ENCODE data around the gene NOP14. TPM values are rescaled to one million over a fixed set of nuclear protein-coding genes. Genes with fewer than 3 reads are reported as not detected.
"Not testable (repeated sequence)": the region's sequence is repeated elsewhere in the genome, so short reads cannot be mapped to it uniquely, and the experiment has no call there.

Gene NOP14
- polyA plus RNA-seq, 12 donors, result 17.2 to 32.7 (median 24.6) TPM; not detected in 1

GRCh38 chr4:2916696-2917095 is 46.5 kb downstream of the NOP14 start:
- DNase-seq, result not testable (repeated sequence)

- no peak for DNase-seq
Measured at GRCh38 chr4:2915789-2916188, 47.4 kb downstream of the NOP14 start.

GRCh38 chr4:2914256-2915126 is 48.7 kb downstream of the NOP14 start:
- no peak for DNase-seq

GRCh38 chr4:2913168-2913567 is 50.0 kb downstream of the NOP14 start:
- no peak for DNase-seq

GRCh38 chr4:2911868-2912267 is 51.3 kb downstream of the NOP14 start:
- no peak for DNase-seq

GRCh38 chr4:2910409-2910808 is 52.8 kb downstream of the NOP14 start:
- no peak for DNase-seq

- DNase-seq, result no peak
Measured at GRCh38 chr4:2909583-2909982, 53.6 kb downstream of the NOP14 start.

- DNase-seq, result no peak
Measured at GRCh38 chr4:2908686-2909085, 54.5 kb downstream of the NOP14 start.

GRCh38 chr4:2907706-2908293 is 55.4 kb downstream of the NOP14 start:
- DNase-seq, result no peak

- no peak for DNase-seq
Measured at GRCh38 chr4:2907226-2907625, 56.0 kb downstream of the NOP14 start.

- no peak for DNase-seq
Measured at GRCh38 chr4:2906218-2906617, 57.0 kb downstream of the NOP14 start.

GRCh38 chr4:2905544-2905943 is 57.7 kb downstream of the NOP14 start:
- no peak for DNase-seq

- no peak for DNase-seq
Measured at GRCh38 chr4:2902126-2902525, 61.1 kb downstream of the NOP14 start.

- DNase-seq, result no peak
Measured at GRCh38 chr4:2901186-2901585, 62.0 kb downstream of the NOP14 start.

GRCh38 chr4:2900741-2901140 is 62.5 kb downstream of the NOP14 start:
- DNase-seq, result no peak

GRCh38 chr4:2898001-2898400 is 65.2 kb downstream of the NOP14 start:
- no peak for DNase-seq

- no peak for DNase-seq
Measured at GRCh38 chr4:2893772-2894171, 69.4 kb downstream of the NOP14 start.

- DNase-seq, result no peak
Measured at GRCh38 chr4:2891294-2891693, 71.9 kb downstream of the NOP14 start.

- DNase-seq, result peak; percentile 25
Measured at GRCh38 chr4:2888886-2889285, 74.3 kb downstream of the NOP14 start.

Measured in muscle of arm (tissue), 12 donors.